HepG2 (cell line): ENCODE data around the gene RPH3AL. TPM values are rescaled to one million over a fixed set of nuclear protein-coding genes. Genes with fewer than 3 reads are reported as not detected.

Source experiments
- ATF7 ChIP-seq, 2 experiments: fragments of 450-650 bp in 1 of 2; sonication (generic) in 1 of 2; formaldehyde crosslinking in 1 of 2; IDR thresholded peaks; 2 replicates each; pipeline versions ENCODE4 v1.4.0 to v1.6.1; 2016 to 2020; ENCODE audit warnings: antibody characterized with exemption in 1 of 2, mild to moderate bottlenecking in 1 of 2, missing genetic modification reagents in 1 of 2
- CHD4 ChIP-seq: fragments of 200-600 bp; sonication (generic); IDR thresholded peaks from 2 replicates; pipeline ENCODE4 v1.7.0; 2017; ENCODE audit warnings: mild to moderate bottlenecking, low read length, borderline replicate concordance
- KLF6 ChIP-seq: IDR thresholded peaks from 2 replicates; pipeline ENCODE4 v1.8.0; 2016; ENCODE audit warnings: missing biosample characterization, missing genetic modification reagents
- KLF9 ChIP-seq: IDR thresholded peaks from 2 replicates; pipeline ENCODE4 v1.6.1; 2016; ENCODE audit warnings: low read depth
- KMT2A ChIP-seq: sonication (generic); formaldehyde crosslinking; IDR thresholded peaks from 2 replicates; pipeline ENCODE4 v1.4.0; 2020; ENCODE audit warnings: missing genetic modification reagents
- MEF2D ChIP-seq: sonication (generic); formaldehyde crosslinking; IDR thresholded peaks from 2 replicates; pipeline ENCODE4 v1.5.1; 2020; ENCODE audit warnings: mild to moderate bottlenecking, missing genetic modification reagents
- MIER2 ChIP-seq: IDR thresholded peaks from 2 replicates; pipeline ENCODE4 v1.6.1; 2016; ENCODE audit warnings: missing biosample characterization, missing genetic modification reagents
- NR2F6 ChIP-seq, 2 experiments: IDR thresholded peaks; 2 replicates each; pipeline ENCODE4 v1.6.1; 2016; ENCODE audit warnings: antibody characterized with exemption in 1 of 2, mild to moderate bottlenecking in 1 of 2
- PHF20 ChIP-seq: sonication (generic); formaldehyde crosslinking; IDR thresholded peaks from 2 replicates; pipeline ENCODE4 v1.5.0; 2020; ENCODE audit warnings: mild to moderate bottlenecking, missing genetic modification reagents
- RBM22 ChIP-seq: fragments of 200-400 bp; formaldehyde crosslinking; optimal IDR thresholded peaks from 2 replicates; pipeline ENCODE3; 2017; ENCODE audit warnings: mild to moderate bottlenecking, low read length, moderate library complexity
- SALL1 ChIP-seq: sonication (generic); formaldehyde crosslinking; IDR thresholded peaks from 2 replicates; pipeline ENCODE4 v1.8.0; 2022; ENCODE audit warnings: mild to moderate bottlenecking, missing genetic modification reagents
- ZNF12 ChIP-seq: sonication (generic); formaldehyde crosslinking; IDR thresholded peaks from 2 replicates; pipeline ENCODE4 v1.5.0; 2020; ENCODE audit warnings: missing genetic modification reagents
- ZNF138 ChIP-seq: sonication (generic); formaldehyde crosslinking; IDR thresholded peaks from 2 replicates; pipeline ENCODE4 v1.5.0; 2020; ENCODE audit warnings: mild to moderate bottlenecking, low read depth, missing genetic modification reagents
- ZNF782 ChIP-seq: sonication (generic); formaldehyde crosslinking; IDR thresholded peaks from 2 replicates; pipeline ENCODE4 v1.4.0; 2020; ENCODE audit warnings: missing genetic modification reagents, mild to moderate bottlenecking, borderline replicate concordance
- ZSCAN20 ChIP-seq: sonication (generic); formaldehyde crosslinking; IDR thresholded peaks from 2 replicates; pipeline ENCODE4 v1.4.0; 2020; ENCODE audit warnings: missing genetic modification reagents, mild to moderate bottlenecking, borderline replicate concordance
- polyA plus RNA-seq, 8 experiments: library from polyadenylated mRNA; depleted of rRNA in 3 of 8; stranded (reverse) in 7 of 8; unstranded in 1 of 8; fragments of >200 nt; fragmentation: Illumina TruSeq in 4 of 8; extraction: Trizol in 4 of 8; gene quantifications; 2 replicates each; pipeline versions ENCODE4 v1.2.1 to v1.2.3, GENCODE V29; 2011 to 2016; ENCODE audit warnings: low read depth in 4 of 8, missing spikeins in 1 of 8, mixed read lengths in 1 of 8; ENCODE audit not compliant: insufficient read depth in 1 of 8
- total RNA-seq, 5 experiments: library from RNA; depleted of rRNA; stranded (reverse); fragments of >200 nt; fragmentation: Illumina TruSeq; extraction: Trizol; gene quantifications; 2 replicates each; pipeline ENCODE4 v1.2.3, GENCODE V29; 2016; ENCODE audit warnings: low read depth in 1 of 5
- TF ChIP-seq, protein P1 (sequence below): fragments of 450-650 bp; IDR thresholded peaks from 2 replicates; pipeline ENCODE4 v1.6.1; 2016
- TF ChIP-seq, protein P2 (sequence below): sonication (generic); formaldehyde crosslinking; IDR thresholded peaks from 2 replicates; pipeline ENCODE4 v1.4.0; 2020; ENCODE audit warnings: missing genetic modification reagents
- TF ChIP-seq, protein P3 (sequence below): sonication (generic); formaldehyde crosslinking; IDR thresholded peaks from 2 replicates; pipeline ENCODE4 v1.8.0; 2022; ENCODE audit warnings: mild to moderate bottlenecking, missing genetic modification reagents; ENCODE audit not compliant: insufficient replicate concordance
- TF ChIP-seq, protein P4 (sequence below): sonication (generic); formaldehyde crosslinking; IDR thresholded peaks from 2 replicates; pipeline ENCODE4 v1.8.1; 2023; ENCODE audit warnings: mild to moderate bottlenecking, moderate library complexity, missing genetic modification reagents
- TF ChIP-seq, protein P5 (sequence below): sonication (generic); formaldehyde crosslinking; IDR thresholded peaks from 2 replicates; pipeline ENCODE4 v1.8.0; 2022; ENCODE audit warnings: mild to moderate bottlenecking, missing genetic modification reagents, moderate library complexity

The RPH3AL gene
- total and polyA plus RNA-seq, 2 of the 13 experiments (the other 11 are each of a cell fraction or from before 2014, with no cell fraction given) = 7.8 to 16.4 TPM

DNA sequence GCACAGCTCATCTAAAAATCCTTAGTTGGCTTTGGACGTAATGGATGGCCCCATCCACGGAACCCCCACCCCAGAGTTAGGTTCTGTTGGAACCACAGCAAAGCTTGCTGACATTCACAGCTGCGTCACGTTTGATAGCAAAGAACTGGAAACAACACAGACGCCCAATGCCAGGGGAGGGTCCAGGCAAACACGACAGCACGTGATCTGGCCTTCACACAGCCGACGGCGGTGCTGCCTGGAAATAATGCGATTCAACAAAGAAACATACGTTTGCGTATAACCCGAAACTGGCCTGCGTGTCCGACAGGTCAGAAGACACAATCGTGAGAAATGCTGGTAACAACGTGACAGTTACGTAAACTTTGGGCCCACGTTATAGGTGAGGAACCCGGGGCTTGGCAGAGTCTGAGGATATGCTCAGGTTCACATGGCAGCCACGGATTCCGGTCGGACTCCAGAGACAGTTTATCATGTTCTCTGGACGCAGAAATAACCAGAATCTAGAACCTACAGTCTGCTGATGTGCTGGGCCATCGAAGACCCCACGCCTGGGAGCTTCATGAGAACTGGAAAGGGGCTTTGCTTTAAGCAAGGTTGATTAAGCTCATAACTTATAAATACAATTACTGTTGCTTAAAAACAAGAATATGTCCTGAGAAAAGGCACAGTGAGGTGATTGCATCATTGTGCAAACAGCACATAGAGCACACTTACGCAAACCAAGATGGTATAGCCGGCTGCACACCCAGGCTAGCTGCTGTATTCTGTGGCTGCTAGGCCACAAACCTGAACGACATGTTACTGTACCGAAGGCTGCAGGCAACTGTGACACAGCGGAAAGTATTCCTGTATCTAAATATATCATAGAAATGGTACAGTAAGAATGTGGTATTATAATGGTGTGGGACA is 70.4 kb downstream of the RPH3AL start (continued):
- TF ChIP-seq, protein P1, sequence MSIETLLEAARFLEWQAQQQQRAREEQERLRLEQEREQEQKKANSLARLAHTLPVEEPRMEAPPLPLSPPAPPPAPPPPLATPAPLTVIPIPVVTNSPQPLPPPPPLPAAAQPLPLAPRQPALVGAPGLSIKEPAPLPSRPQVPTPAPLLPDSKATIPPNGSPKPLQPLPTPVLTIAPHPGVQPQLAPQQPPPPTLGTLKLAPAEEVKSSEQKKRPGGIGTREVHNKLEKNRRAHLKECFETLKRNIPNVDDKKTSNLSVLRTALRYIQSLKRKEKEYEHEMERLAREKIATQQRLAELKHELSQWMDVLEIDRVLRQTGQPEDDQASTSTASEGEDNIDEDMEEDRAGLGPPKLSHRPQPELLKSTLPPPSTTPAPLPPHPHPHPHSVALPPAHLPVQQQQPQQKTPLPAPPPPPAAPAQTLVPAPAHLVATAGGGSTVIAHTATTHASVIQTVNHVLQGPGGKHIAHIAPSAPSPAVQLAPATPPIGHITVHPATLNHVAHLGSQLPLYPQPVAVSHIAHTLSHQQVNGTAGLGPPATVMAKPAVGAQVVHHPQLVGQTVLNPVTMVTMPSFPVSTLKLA = no peak
- no peak for TF ChIP-seq MEF2D (CRISPR knock-in tag)
- TF ChIP-seq ZNF782 (CRISPR knock-in tag) = no peak
- no peak for TF ChIP-seq MIER2 (CRISPR knock-in tag)
- no peak for TF ChIP-seq RBM22
- TF ChIP-seq CHD4 = no peak
- TF ChIP-seq ZSCAN20 = no peak
- TF ChIP-seq KMT2A (CRISPR knock-in tag) = no peak
- TF ChIP-seq, protein P2, sequence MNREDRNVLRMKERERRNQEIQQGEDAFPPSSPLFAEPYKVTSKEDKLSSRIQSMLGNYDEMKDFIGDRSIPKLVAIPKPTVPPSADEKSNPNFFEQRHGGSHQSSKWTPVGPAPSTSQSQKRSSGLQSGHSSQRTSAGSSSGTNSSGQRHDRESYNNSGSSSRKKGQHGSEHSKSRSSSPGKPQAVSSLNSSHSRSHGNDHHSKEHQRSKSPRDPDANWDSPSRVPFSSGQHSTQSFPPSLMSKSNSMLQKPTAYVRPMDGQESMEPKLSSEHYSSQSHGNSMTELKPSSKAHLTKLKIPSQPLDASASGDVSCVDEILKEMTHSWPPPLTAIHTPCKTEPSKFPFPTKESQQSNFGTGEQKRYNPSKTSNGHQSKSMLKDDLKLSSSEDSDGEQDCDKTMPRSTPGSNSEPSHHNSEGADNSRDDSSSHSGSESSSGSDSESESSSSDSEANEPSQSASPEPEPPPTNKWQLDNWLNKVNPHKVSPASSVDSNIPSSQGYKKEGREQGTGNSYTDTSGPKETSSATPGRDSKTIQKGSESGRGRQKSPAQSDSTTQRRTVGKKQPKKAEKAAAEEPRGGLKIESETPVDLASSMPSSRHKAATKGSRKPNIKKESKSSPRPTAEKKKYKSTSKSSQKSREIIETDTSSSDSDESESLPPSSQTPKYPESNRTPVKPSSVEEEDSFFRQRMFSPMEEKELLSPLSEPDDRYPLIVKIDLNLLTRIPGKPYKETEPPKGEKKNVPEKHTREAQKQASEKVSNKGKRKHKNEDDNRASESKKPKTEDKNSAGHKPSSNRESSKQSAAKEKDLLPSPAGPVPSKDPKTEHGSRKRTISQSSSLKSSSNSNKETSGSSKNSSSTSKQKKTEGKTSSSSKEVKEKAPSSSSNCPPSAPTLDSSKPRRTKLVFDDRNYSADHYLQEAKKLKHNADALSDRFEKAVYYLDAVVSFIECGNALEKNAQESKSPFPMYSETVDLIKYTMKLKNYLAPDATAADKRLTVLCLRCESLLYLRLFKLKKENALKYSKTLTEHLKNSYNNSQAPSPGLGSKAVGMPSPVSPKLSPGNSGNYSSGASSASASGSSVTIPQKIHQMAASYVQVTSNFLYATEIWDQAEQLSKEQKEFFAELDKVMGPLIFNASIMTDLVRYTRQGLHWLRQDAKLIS (CRISPR knock-in tag) = no peak
- TF ChIP-seq ATF7 (IDR thresholded peaks at IDR 0.05) = peak; percentile 75; the same call in 1 of the 2 replicates
- 0 out of 2 replicates have a peak, but pooled peaks have one; percentile 47 for TF ChIP-seq ATF7 (CRISPR knock-in tag; IDR thresholded peaks at IDR 0.05)
- TF ChIP-seq, protein P3, sequence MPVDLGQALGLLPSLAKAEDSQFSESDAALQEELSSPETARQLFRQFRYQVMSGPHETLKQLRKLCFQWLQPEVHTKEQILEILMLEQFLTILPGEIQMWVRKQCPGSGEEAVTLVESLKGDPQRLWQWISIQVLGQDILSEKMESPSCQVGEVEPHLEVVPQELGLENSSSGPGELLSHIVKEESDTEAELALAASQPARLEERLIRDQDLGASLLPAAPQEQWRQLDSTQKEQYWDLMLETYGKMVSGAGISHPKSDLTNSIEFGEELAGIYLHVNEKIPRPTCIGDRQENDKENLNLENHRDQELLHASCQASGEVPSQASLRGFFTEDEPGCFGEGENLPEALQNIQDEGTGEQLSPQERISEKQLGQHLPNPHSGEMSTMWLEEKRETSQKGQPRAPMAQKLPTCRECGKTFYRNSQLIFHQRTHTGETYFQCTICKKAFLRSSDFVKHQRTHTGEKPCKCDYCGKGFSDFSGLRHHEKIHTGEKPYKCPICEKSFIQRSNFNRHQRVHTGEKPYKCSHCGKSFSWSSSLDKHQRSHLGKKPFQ (CRISPR knock-in tag) = no peak
- no peak for TF ChIP-seq KLF9 (CRISPR knock-in tag)
- TF ChIP-seq, protein P4, sequence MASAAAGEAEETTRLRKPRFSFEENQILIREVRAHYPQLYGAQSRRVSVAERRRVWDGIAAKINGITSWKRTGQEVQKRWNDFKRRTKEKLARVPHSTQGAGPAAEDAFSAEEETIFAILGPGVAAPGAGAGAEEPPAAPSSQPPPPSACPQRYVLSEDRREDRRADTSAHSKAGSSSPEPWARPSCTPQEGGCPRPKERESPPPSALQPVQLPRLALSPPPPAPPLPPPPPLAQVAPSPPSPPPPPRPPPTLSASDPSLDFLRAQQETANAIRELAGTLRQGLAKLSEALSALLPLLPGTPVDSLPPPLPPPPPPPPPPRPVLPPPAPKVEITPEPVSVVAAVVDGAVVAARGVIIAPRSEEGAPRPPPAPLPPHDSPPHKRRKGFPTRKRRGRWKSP = no peak
- no peak for TF ChIP-seq ZNF138 (CRISPR knock-in tag)
- no peak for TF ChIP-seq PHF20
- TF ChIP-seq ZNF12 (CRISPR knock-in tag) = peak; percentile 66; the same call in 1 of the 2 replicates
- peak; percentile 34; the same call in 1 of the 2 replicates for TF ChIP-seq SALL1 (CRISPR knock-in tag)
- TF ChIP-seq NR2F6 (IDR thresholded peaks at IDR 0.05) = no peak
- TF ChIP-seq NR2F6 (CRISPR knock-in tag; IDR thresholded peaks at IDR 0.05) = 0 out of 2 replicates have a peak, but pooled peaks have one; percentile 24
- TF ChIP-seq KLF6 (CRISPR knock-in tag) = no peak
- TF ChIP-seq, protein P5, sequence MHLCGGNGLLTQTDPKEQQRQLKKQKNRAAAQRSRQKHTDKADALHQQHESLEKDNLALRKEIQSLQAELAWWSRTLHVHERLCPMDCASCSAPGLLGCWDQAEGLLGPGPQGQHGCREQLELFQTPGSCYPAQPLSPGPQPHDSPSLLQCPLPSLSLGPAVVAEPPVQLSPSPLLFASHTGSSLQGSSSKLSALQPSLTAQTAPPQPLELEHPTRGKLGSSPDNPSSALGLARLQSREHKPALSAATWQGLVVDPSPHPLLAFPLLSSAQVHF (CRISPR knock-in tag) = no peak
